GM12872 (cell line): Measurements from ENCODE around the gene PCDHGA1.

Experiments used
- CTCF ChIP-seq: IDR thresholded peaks from 3 replicates; pipeline ENCODE4 v1.5.1; 2011; ENCODE audit warnings: low read depth, mild to moderate bottlenecking, low read length, moderate library complexity; ENCODE audit not compliant: insufficient read depth

Gene PCDHGA1

GRCh38 chr5:141503681-141504080 lies 173.4 kb downstream of the PCDHGA1 start:
- no peak for TF ChIP-seq CTCF

- no peak for TF ChIP-seq CTCF
Observed at GRCh38 chr5:141504216-141504615, 173.9 kb downstream of the PCDHGA1 start.

- TF ChIP-seq CTCF: no peak
Observed at GRCh38 chr5:141506381-141507155, 176.3 kb downstream of the PCDHGA1 start.

GRCh38 chr5:141507387-141508091 lies 177.2 kb downstream of the PCDHGA1 start:
- TF ChIP-seq CTCF: no peak

- no peak for TF ChIP-seq CTCF
Observed at GRCh38 chr5:141508440-141508797, 178.1 kb downstream of the PCDHGA1 start.

- TF ChIP-seq CTCF: 0 out of 3 replicates have a peak, but pooled peaks have one; percentile 1
Observed at GRCh38 chr5:141508798-141509611, 178.7 kb downstream of the PCDHGA1 start.

- TF ChIP-seq CTCF: no peak
Observed at GRCh38 chr5:141510160-141510559, 179.8 kb downstream of the PCDHGA1 start.
